HEK293T (cell line): Measurements from ENCODE around the gene AFF1.

Experiments
- ARNT ChIP-seq: fragments of 450-650 bp; IDR thresholded peaks from 2 replicates; pipeline ENCODE4 v1.6.1; 2017; ENCODE audit warnings: mild to moderate bottlenecking
- BHLHE40 ChIP-seq: fragments of 450-650 bp; IDR thresholded peaks from 2 replicates; pipeline ENCODE4 v1.6.1; 2016; ENCODE audit warnings: mild to moderate bottlenecking, moderate library complexity, borderline replicate concordance
- FOXA1 ChIP-seq: fragments of 450-650 bp; IDR thresholded peaks from 2 replicates; pipeline ENCODE4 v1.6.1; 2016; ENCODE audit warnings: mild to moderate bottlenecking
- FOXK2 ChIP-seq: fragments of 450-650 bp; IDR thresholded peaks from 2 replicates; pipeline ENCODE4 v1.6.1; 2016; ENCODE audit warnings: mild to moderate bottlenecking
- FOXM1 ChIP-seq: fragments of 450-650 bp; IDR thresholded peaks from 2 replicates; pipeline ENCODE4 v1.6.1; 2017; ENCODE audit warnings: mild to moderate bottlenecking, borderline replicate concordance
- L3MBTL2 ChIP-seq: fragments of 450-650 bp; conservative IDR thresholded peaks from 2 replicates; pipeline ENCODE4 v1.6.1; 2016; ENCODE audit warnings: mild to moderate bottlenecking
- NFRKB ChIP-seq: fragments of 450-650 bp; IDR thresholded peaks from 2 replicates; pipeline ENCODE4 v1.6.1; 2016; ENCODE audit warnings: mild to moderate bottlenecking, moderate library complexity
- SP1 ChIP-seq: fragments of 450-650 bp; IDR thresholded peaks from 2 replicates; pipeline ENCODE4 v1.6.1; 2017
- SUZ12 ChIP-seq: fragments of 450-650 bp; IDR thresholded peaks from 2 replicates; pipeline ENCODE4 v1.6.1; 2016; ENCODE audit warnings: mild to moderate bottlenecking
- TARDBP ChIP-seq: fragments of 450-650 bp; IDR thresholded peaks from 2 replicates; pipeline ENCODE4 v1.6.1; 2016
- TF ChIP-seq, protein P1 (sequence below): fragments of 450-650 bp; IDR thresholded peaks from 2 replicates; pipeline ENCODE4 v1.6.1; 2016

DNA sequence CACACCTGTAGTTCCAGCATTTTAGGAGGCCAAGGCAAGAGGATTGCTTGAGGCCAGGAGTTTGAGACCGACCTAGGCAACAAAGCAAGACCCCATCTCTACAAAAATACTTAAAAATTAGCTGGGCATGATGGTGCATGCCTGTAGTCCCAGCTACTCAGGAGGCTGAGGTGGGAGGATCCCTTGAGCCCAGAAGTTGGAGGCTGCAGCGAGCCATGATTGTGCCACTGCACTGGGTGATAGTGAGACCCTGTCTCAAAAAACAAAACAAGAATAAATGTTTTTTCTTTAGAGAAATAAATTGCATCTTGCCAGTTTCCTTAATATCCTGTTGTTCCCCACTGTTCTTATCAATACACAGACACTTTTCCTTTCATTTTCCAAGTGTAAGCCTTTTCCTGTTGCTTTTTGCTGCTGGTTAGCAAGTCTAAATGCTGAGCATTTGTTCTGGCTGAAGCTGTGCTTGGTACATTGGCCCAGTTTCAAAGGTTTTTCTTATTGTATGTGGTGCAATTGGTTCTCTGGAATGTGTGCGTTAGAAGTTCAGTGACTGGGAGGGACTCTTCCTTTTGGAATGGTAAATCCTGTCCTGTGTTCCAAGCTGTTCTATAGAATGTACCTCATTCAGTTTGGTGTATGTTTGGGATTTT lies 98.2 kb downstream of the AFF1 start:
- TF ChIP-seq BHLHE40 (no peak), FOXK2 (no peak), FOXM1 (no peak), SUZ12 (no peak), NFRKB (no peak), SP1 (no peak), TARDBP (no peak), FOXA1 (no peak), L3MBTL2 (no peak), ARNT (no peak)
- TF ChIP-seq, protein P1, sequence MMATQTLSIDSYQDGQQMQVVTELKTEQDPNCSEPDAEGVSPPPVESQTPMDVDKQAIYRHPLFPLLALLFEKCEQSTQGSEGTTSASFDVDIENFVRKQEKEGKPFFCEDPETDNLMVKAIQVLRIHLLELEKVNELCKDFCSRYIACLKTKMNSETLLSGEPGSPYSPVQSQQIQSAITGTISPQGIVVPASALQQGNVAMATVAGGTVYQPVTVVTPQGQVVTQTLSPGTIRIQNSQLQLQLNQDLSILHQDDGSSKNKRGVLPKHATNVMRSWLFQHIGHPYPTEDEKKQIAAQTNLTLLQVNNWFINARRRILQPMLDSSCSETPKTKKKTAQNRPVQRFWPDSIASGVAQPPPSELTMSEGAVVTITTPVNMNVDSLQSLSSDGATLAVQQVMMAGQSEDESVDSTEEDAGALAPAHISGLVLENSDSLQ, result no peak
